ENCODE results near the gene FN3KRP.
"Not testable (repeated sequence)": the region's sequence is repeated elsewhere in the genome, so short reads cannot be mapped to it uniquely, and the experiment has no call there.

FN3KRP gene

GRCh38 chr17:82709676-82710498, 6.6 kb upstream of the FN3KRP start:
- DNase-seq, result no peak

- no peak for DNase-seq
Observed at GRCh38 chr17:82710499-82711232, 5.8 kb upstream of the FN3KRP start.

- no peak for DNase-seq
Observed at GRCh38 chr17:82713071-82713723, 3.3 kb upstream of the FN3KRP start.

- no peak for DNase-seq
Observed at GRCh38 chr17:82718986-82719685, 2.6 kb downstream of the FN3KRP start.

DNA sequence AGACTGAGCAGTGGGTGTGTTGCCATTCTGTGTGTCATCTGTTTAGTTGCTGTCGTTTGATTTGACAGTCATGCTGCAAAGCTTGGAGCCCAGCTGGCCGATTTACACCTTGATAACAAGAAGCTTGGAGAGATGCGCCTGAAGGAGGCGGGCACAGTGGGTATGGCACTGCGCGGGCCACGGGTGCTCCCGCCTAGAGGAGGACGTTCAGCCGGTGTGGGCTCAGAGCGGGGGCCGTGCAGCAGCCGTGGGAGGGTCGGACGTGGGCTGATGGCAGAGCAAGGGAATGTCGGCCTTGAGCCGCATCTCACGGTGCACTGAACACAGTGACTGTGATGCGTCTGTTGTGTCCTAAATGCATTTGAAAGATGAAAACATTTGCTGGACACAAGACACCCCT, 3.7 kb downstream of the FN3KRP start:
- no peak for DNase-seq

- no peak for DNase-seq
Observed at GRCh38 chr17:82722341-82723013, 6.0 kb downstream of the FN3KRP start.

- DNase-seq, result no peak
Observed at GRCh38 chr17:82723169-82723807, 6.8 kb downstream of the FN3KRP start.

GRCh38 chr17:82726427-82726826, 9.9 kb downstream of the FN3KRP start:
- DNase-seq, result no peak

DNA sequence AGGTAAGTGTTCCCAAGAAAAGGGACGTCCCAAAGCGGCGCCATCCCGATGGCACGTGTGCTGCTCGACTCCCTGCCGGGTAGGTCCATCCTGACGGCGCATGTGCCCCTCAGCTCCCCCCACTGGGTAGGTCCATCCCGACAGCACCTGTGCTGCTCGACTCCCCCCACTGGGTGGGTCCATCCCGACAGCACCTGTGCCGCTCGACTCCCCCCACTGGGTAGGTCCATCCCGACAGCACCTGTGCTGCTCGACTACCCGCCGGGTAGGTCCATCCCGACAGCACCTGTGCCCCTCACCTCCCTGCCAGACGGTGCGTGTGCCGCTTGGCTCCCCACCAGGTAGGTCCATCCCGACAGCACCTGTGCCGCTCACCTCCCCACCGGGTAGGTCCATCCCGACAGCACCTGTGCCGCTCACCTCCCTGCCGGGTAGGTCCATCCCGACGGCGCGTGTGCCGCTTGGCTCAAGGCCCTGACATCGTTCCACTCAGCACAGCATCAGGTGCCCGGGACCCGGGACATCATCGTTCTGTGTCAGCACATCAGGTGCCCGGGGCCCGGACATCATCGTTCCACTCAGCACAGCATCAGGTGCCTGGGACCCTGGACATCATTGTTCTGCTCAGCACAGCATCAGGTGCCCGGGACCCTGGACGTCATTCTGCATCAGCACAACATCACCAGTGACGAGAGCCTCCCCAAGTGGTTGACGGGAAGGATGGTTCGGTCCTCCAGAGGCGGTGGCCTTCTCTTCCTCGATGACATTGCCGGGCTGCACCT, 13.2 kb downstream of the FN3KRP start:
- DNase-seq, result no peak

- no peak for DNase-seq
Observed at GRCh38 chr17:82732118-82732743, 15.7 kb downstream of the FN3KRP start.

DNA sequence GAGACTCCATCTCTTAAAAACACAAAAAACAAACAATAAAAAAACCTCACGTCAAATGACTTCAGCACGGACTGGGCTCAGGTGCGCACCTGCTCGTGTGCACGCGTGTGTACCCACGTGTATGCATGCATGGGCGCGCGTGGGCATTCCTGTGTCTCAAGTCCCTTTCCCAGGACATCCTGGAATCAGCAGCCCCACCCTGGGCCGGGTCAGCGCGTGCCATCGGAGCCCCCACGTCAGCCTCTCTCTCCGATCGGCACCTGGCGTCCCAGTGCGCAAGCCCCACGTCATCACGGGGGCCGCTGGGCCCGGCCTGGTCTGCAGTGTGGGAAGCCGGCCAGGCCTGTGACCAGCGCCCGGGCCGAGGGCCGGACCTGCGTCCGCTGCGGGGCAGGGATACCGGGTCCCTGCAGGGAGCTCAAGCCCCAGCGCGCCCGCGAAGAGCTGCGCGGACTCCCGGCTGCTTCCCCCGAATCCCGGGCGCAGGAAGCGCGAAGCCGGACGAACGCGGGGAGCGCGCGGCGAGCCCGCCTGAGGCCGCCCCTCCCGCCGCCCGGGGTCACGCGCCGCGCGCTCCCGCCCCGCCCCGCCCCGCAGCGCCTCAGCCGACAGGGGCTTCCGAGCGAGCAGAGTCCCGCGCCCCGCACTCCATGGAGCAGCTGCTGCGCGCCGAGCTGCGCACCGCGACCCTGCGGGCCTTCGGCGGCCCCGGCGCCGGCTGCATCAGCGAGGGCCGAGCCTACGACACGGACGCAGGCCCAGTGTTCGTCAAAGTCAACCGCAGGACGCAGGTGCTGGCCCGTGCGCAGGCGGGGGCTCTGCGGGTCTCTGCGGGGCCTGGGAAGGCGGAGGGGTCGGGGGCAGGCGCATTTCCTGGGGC, 18.7 kb downstream of the FN3KRP start, which contains the start of gene FN3K:
FN3K (plus strand) TSS at position 629 of the 880 bp plus-strand sequence; CDS start at position 651, 22 bp downstream.
- DNase-seq, result no peak

DNA sequence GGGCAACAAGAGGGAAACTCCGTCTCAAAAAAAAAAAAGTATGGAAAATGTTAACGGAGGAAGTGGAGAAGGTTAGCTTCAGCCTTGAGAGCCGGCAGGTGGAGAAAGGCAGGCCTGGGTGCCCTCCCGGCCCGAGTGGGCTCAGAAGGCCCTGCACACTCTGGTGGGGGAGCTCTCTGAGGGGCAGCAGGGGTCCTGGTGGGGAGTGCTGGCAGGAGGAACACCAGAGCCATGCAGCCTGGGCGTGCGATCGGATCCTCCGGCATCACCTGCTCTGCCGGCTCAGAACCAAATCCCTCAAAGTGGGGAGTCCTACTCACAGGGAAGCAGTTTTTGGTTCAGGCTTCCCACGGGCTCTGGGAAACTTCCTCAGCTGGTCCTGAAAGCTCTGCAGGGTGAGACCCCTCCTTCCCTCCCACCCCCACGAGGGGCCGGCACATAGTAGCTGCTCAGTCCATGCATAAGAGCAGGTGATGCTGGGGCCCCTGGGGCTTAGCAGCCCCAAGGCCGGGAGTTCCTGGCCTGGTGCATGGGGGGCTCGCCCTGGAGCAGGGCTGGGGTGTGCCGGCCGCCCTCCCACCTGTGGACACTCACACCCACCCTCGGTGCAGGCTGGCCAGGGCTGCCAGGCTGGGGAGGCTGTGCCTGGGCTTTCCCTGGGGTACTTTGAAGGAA, 20.1 kb downstream of the FN3KRP start:
- no peak for DNase-seq

- DNase-seq, result no peak
Observed at GRCh38 chr17:82737967-82738877, 21.7 kb downstream of the FN3KRP start.

DNA sequence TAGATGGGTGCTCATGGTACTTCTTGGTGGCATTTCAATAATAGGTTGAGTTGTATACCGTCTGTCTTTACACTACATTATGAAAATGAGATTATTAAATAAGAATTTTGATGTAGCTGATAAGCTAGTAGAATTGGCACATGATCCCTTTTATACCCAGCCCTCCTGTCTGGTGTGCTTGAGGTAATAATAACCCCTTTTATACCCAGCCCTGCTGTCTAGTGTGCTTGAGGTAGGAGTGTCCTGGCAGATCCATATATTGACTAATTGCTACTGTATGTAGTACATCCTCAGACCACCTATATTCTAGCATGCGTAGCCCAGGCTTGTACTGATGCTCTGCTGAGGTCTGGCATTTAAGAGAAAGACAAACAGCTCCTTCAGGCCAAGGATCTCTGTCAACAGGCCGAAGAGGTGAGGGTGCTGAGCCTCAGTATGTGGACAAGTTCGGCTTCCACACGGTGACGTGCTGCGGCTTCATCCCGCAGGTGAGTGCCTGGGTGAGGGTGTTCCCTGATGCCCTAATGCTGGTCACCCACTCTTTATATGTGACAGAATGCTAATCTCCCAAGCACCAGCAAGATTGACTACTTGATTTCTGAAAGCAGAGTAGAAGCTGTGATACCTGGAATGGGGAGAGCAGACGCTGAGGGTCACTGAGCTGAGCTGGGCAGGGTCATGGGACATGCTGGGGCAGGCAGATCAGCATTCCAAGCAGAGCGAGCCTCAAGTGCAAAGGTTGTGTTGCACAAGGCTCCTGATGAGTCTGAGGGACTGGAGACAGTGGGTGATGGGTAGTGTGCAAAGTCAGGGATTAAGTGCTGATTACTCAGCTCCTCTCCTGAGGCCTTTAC, 24.6 kb downstream of the FN3KRP start:
- no peak for DNase-seq

GRCh38 chr17:82743344-82744219, 27.1 kb downstream of the FN3KRP start:
- DNase-seq, result no peak

DNA sequence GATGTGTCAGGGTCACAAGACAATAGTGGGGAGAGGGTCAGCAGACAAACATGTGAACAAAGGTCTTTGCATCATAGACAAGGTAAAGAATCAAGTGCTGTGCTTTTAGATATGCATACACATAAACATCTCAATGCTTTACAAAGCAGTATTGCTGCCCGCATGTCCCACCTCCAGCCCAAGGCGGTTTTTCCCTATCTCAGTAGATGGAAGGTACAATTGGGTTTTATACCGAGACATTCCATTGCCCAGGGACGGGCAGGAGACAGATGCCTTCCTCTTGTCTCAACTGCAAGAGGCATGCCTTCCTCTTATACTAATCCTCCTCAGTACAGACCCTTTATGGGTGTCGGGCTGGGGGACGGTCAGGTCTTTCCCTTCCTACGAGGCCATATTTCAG, 28.2 kb downstream of the FN3KRP start:
- not testable (repeated sequence) for DNase-seq
